Keratinocyte (primary cell): ENCODE results near the gene FNDC1.

Experiments
- CTCF ChIP-seq, 3 experiments: IDR thresholded peaks in 1 of 3; conservative IDR thresholded peaks in 1 of 3; optimal IDR thresholded peaks in 1 of 3; 2 replicates in 2 of 3; 3 replicates in 1 of 3; pipeline versions ENCODE3 to v1.5.1; 2011; ENCODE audit warnings: low read length in 3 of 3, mild to moderate bottlenecking in 3 of 3, moderate library complexity in 2 of 3, control low read depth in 1 of 3, inconsistent platforms in 1 of 3; ENCODE audit not compliant: insufficient read depth in 2 of 3; ENCODE audit errors: extremely low read depth in 1 of 3
- EZH2 ChIP-seq: IDR thresholded peaks from one replicate; pipeline ENCODE4 v1.6.1; 2012; ENCODE audit warnings: inconsistent platforms, mild to moderate bottlenecking, low read length, moderate library complexity

GRCh38 chr6:159279790-159280277 is 110.6 kb downstream of the FNDC1 start:
- TF ChIP-seq EZH2: no peak
- no peak for TF ChIP-seq CTCF (optimal IDR thresholded peaks at IDR 0.05 in 1 of 3, IDR thresholded peaks at IDR 0.05 in 1 of 3, conservative IDR thresholded peaks at IDR 0.05 in 1 of 3; ENCODE audit: extremely low read depth in 1 of 3, insufficient read depth in 2 of 3, low read length in 3 of 3)
